ENCODE measurements around the gene PLEKHA7.

PLEKHA7 gene

GRCh38 chr11:16781936-16782919 lies 232.0 kb downstream of the PLEKHA7 start:
- H3K27me3 ChIP-seq (ENCODE audit: insufficient read depth, low read depth, severe bottlenecking) = no peaks in the 10 kb centered on the region
- no peak for TF ChIP-seq CTCF (IDR thresholded peaks at IDR 0.05; ENCODE audit: low read depth, low read length)
- H3K27ac ChIP-seq = no peak overlapping the region
- H3K4me3 ChIP-seq (ENCODE audit: low read depth, low read length) = no peak overlapping the region
- no peak for DNase-seq
- no peaks in the 10 kb centered on the region for H3K9me3 ChIP-seq (ENCODE audit: severe bottlenecking)
- H3K36me3 ChIP-seq = peaks cover 49% of the 10 kb centered on the region

GRCh38 chr11:16780698-16781550 lies 233.3 kb downstream of the PLEKHA7 start:
- no peak overlapping the region for H3K27ac ChIP-seq
- peaks cover 48% of the 10 kb centered on the region for H3K36me3 ChIP-seq
- H3K4me3 ChIP-seq (ENCODE audit: low read depth, low read length) = no peak overlapping the region
- no peaks in the 10 kb centered on the region for H3K27me3 ChIP-seq (ENCODE audit: insufficient read depth, low read depth, severe bottlenecking)
- no peak for DNase-seq
- H3K9me3 ChIP-seq (ENCODE audit: severe bottlenecking) = no peaks in the 10 kb centered on the region
- TF ChIP-seq CTCF (IDR thresholded peaks at IDR 0.05; ENCODE audit: low read depth, low read length) = no peak

GRCh38 chr11:16780146-16780545 lies 234.1 kb downstream of the PLEKHA7 start:
- DNase-seq = no peak
- Histone ChIP-seq H3K27me3 (ENCODE audit: insufficient read depth, low read depth, severe bottlenecking) (no peaks in the 10 kb centered on the region), H3K9me3 (ENCODE audit: severe bottlenecking) (no peaks in the 10 kb centered on the region), H3K36me3 (peaks cover 48% of the 10 kb centered on the region), H3K4me3 (ENCODE audit: low read depth, low read length) (no peak overlapping the region), H3K27ac (no peak overlapping the region)
- no peak for TF ChIP-seq CTCF (IDR thresholded peaks at IDR 0.05; ENCODE audit: low read depth, low read length)

- Histone ChIP-seq H3K27me3 (ENCODE audit: insufficient read depth, low read depth, severe bottlenecking) (no peaks in the 10 kb centered on the region), H3K4me3 (ENCODE audit: low read depth, low read length) (no peak overlapping the region), H3K27ac (no peak overlapping the region), H3K9me3 (ENCODE audit: severe bottlenecking) (no peaks in the 10 kb centered on the region), H3K36me3 (peaks cover 46% of the 10 kb centered on the region)
- DNase-seq = no peak
- TF ChIP-seq CTCF (IDR thresholded peaks at IDR 0.05; ENCODE audit: low read depth, low read length) = no peak
Observed at GRCh38 chr11:16779436-16779835, 234.8 kb downstream of the PLEKHA7 start.

GRCh38 chr11:16778876-16779275 lies 235.3 kb downstream of the PLEKHA7 start:
- Histone ChIP-seq H3K27me3 (ENCODE audit: insufficient read depth, low read depth, severe bottlenecking) (no peaks in the 10 kb centered on the region), H3K27ac (no peak overlapping the region), H3K9me3 (ENCODE audit: severe bottlenecking) (no peaks in the 10 kb centered on the region), H3K4me3 (ENCODE audit: low read depth, low read length) (no peak overlapping the region), H3K36me3 (peaks cover 45% of the 10 kb centered on the region)
- TF ChIP-seq CTCF (IDR thresholded peaks at IDR 0.05; ENCODE audit: low read depth, low read length) = no peak
- no peak for DNase-seq

Measured in WERI-Rb-1 (cell line).